NT2/D1 (cell line): Measurements from ENCODE around the gene MAGI1.

Experiments
- YY1 ChIP-seq: IDR thresholded peaks from 2 replicates; pipeline ENCODE4 v1.6.1; 2011; ENCODE audit not compliant: insufficient read length, insufficient read depth
- ZNF274 ChIP-seq: IDR thresholded peaks from 2 replicates; pipeline ENCODE4 v1.6.1; 2011; ENCODE audit warnings: mild to moderate bottlenecking, low read depth, low read length

GRCh38 chr3:65742914-65743313 lies 295.8 kb downstream of the MAGI1 start:
- no peak for TF ChIP-seq YY1
- TF ChIP-seq ZNF274 = no peak
